Activated T-helper 9 cell treated with anti-CD3 and anti-CD28 coated beads, Interleukin-2, amount 50 U/mL, for 16 hours (primary cell): ENCODE measurements around the gene LANCL1.
"Not testable (repeated sequence)": the region's sequence is repeated elsewhere in the genome, so short reads cannot be mapped to it uniquely, and the experiment has no call there.

Source experiments
- DNase-seq: peaks from one replicate; pipeline ENCODE4 v3.0.0-alpha.2; 2020; ENCODE audit warnings: low read depth

Gene LANCL1

DNA sequence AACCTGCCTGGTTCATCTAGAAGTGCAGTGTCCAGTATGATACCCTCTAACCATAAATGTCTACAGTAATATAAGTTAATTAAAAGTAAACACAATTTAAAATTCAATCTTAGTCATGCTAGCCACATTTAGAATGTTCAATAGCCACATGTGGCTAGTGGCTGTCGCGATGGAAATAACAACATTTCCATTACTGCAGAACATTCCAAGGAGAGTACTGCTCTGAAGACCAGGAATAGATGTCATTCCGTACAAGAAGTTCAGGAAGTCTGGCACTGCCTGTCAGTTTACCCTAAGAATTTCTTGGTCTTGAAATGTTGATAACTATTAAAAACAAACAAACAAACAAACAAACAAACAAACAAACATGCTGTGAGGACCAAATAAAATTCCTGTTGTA, 17.2 kb downstream of the LANCL1 start:
- DNase-seq: no peak

DNA sequence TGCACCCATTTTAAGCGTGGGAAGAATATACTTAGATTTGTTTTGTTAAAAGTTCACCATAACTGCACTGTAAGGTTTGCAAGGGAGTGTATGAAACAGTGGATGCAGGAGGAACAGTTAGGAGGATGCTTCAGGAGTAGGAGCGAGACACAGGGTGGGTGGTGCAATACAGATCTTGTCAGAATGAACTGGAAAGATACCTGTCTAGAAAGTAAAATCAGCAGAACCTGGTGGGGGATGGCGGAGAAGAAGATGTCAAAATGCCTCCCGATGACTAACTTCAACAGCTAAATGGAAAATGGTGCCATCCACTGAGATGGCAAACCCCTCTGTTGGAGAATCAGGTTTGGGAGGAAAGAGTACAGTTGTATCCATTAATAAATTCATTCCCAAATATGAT, 18.2 kb downstream of the LANCL1 start:
- no peak for DNase-seq

DNA sequence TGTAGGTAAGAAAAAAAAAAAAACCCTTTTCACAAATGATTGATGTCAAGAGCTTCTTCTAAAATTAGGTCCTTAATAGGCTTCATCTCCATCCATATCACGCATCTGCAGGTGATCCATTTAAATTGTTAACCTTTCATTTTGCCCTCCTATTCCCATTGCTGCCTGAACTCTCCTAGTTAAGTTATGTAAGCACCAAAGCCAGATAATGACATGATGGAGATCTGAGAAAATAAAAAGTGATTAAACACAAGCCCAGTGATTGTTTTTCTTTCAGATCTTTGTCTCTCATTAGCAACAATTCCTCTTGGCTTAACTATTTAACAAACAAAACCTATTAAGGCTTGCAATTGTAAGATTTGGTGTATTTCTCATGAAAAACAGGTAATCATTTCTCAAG, 20.0 kb downstream of the LANCL1 start:
- no peak for DNase-seq

DNA sequence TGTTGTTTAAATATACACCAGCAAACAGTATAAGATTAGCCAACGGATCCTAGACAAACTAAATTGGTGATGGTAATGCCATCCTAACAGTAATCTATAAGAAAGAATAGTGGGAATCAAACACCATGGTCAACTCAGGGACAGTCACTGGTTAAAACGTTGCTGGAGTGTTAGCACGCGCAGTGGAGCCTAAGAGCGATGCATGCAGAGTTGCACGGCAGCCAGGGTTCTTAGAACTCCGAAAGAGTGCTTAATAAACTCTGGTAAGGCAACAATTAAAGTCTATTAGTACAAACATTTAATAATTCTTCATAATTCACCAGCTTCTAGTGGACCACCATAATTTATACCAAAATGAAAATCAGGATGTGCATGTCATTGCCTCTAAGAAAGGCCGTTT, 22.2 kb downstream of the LANCL1 start:
- DNase-seq: no peak

DNA sequence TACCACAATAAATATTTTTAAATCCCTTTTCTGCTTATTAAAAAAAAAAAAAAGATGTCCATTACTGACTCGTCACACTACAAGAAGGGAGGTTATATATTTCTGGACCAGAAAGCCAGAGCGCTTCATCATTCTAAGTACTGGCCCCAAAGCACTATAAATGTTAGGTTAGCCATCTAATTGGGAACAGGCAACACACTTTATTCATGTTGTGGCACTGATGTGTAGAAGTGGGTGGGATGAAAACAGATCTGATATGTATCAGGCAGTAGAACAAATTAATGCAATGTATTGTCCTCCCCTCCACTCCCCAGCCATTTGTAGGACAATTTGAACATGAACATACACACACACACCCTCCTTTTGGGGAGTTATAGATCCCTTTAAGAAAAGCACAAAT, 24.4 kb downstream of the LANCL1 start:
- DNase-seq: no peak

DNA sequence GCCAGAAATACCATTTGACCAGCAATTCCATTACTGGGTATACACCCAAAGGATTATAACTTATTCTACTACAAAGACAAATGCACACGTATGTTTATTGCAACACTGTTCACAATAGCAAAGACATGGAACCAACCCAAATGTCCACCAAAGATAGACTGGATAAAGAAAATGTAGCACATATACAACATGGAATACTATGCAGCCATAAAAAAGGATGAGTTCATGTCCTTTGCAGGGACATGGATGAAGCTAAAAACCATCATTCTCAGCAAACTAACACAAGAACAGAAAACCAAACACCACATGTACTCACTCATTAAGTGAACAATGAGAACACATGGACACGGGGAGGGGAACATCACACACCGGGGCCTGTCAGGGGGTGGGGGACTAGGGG, 25.6 kb downstream of the LANCL1 start:
- DNase-seq: not testable (repeated sequence)

DNA sequence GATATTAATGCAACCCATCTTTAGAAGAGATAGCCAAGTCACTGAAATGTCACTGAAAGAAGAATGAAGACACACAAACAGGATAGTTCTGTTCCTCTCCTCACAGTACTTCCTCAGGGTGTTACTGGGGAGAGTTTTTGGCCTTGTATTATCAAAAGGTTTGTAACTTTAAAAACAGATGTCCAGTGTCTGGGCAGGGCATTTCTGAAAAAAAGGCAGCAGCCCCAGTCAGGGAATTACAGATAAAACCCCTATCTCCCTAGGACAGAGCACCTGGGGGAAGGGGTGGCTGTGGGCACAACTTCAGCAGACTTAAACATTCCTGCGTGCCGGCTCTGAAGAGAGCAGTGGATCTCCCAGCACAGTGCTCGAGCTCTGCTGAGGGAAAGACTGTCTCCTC, 30.8 kb downstream of the LANCL1 start:
- no peak for DNase-seq

DNA sequence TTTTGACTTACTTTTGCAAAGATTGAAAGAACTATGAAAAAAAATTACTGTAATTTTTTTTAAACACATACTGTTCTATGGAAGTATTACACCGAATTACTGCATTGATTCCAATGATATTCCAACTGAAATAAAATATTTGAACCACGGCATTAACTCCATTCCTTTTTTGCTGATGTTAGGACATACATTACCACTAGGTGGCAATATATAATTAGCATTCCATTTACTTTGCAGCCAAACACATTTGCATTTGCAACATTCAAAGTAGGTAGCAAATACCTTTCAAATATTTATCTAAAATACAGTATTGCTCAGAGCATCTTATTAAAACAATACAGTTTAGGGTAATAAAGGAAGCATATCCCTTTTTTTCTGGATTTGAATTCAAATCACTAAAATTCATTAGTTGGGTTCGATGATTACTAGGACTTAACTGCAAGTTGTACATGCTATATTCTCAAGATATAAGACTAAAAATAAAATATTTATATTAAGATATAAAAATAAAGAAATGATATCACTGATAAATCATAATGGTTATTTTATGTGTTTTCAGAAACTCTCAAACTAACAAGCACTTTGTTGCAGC, 31.3 kb downstream of the LANCL1 start:
- DNase-seq: no peak

DNA sequence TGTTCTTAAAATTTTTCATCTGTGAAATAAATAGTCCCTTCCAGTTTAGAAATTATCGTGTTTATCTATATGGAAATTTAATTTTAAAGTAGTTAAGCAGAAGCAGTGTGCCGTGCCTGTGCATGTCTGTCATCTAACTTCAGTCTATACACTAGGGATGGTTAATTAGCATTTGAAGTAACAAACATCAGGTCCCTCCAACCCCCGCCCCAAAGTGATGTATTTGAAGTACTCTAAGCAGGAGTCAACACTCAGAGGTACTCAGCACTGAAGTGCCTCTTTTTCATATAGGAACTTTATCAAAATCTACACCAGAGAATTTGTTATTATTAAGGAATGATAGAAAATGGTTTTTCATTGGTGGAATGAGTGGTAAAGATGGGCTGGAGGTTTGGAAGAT, 33.0 kb downstream of the LANCL1 start:
- DNase-seq: no peak

DNA sequence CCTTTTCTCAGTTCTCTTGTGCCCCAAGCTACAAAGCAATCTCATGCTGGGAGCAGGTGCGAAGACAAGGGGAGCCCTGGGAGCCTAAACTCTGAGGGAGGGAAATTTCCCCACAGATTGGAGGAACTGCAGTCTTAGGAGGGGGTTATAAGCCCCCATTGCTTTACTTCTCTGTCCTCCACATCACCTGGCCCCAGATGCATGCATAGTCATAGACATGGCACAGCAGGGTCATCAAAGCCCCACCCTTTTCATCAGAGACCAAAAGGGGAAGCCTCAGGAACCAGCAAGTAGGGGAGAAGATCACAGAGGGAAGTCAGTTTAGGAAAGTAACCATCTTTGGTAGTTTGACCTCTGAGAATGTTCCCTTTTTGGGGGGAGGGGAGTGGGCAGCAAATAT, 33.7 kb downstream of the LANCL1 start:
- DNase-seq: no peak

DNA sequence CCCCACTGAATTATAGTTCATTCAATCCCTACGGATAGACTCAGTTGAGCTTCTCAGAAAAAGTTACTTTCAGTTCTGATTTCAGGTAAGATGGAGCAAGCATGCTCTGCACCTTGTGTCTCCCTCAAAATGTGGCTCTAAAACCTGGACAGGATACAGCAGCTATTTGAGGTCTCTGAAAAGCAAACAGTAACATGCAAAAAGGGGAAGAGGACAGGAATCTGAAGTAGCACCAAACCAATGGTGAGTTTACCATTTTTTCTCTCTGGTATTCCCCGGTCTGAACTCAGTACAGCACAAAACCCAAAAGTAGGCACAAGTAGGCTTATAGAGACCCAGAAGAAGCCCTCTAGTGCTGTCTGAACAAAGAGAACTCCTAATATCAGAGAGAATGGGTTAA, 34.1 kb downstream of the LANCL1 start:
- no peak for DNase-seq

DNA sequence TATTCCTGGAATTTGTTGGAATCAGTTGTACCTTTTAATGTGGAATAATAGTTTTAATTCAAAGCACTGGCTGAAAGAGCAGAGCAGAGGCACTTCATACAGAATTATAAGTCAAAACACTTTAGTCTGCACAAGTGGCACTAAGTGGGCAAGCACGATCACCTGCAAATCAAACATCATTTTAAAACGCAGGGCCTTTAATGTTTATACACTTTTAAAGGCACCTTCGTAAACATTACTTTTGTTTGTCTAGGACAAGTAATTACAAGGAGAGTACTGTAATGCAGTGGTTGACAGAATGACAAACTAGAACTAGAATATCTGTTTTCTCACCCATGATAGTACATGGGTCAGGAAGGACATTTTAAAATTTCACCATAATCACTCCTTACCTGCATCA, 36.4 kb downstream of the LANCL1 start:
- no peak for DNase-seq

DNA sequence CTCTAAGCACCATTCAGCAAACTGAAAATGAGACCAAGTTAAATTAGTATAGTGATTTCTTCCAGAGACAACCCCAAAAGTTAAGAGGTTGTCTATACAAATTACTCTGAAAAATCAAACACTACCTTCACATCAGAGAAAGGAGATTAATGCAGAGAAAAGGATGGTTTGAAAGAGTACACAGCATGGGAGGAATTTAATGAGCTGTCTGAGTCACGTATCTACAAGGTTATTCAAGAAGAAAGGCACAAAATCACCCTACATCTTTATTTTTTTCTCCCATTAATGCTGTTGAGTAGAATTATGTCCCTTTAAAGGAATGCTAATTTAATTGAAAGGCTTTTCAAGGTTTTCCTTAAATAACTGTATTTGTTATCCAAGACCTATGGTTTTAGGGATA, 41.1 kb downstream of the LANCL1 start:
- no peak for DNase-seq

DNA sequence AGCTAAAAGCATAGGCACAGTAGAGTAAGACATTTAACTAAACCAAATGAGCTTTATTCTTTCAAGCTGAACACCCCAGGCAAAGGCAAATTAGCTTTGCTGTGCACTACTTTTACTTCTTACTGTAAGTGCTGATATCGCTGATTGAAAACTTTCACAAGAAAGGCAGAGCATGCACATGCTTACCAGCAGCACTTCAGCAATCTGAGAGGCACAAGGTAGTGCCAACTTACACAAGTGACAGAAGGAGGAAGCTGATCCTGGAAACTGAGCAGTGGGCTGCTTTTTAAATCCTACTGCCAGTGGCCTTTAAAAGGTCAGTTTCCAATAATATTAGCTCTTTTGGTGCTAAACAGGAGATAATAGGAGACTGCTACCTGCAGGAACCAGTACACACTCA, 43.9 kb downstream of the LANCL1 start:
- DNase-seq: no peak

DNA sequence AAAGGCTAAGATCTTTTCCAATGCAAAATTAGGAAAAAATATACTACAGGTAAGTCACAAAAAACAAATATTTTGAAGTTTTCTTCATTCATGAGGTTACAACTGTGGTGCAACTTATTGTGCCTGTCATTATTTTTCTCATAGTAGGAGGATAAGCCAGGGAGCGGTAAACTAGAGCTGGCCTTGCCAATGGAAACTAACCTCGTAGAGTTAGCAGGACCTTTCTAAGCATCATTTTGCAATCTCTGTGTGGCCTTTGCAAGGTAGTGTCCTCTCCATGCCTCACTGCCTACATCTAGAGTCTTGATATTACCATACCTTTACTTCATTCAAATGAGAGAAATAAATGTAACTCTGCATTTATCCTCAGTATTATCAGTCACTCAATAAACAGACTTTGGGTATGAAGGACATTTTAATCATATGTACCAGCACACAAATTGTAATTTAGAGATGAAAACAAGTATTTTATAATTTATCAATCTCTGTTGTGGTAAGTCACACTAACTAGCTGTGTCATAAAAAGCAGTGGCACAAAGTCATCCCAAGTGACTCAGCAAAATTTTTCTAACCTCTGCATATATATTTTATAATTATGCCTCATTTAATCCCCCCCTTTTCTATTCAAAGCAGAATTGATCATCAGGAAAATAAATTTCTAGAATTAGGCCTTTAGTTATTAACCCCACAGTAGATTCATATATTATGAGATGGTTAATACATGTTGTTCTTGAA, 47.0 kb downstream of the LANCL1 start:
- no peak for DNase-seq

DNA sequence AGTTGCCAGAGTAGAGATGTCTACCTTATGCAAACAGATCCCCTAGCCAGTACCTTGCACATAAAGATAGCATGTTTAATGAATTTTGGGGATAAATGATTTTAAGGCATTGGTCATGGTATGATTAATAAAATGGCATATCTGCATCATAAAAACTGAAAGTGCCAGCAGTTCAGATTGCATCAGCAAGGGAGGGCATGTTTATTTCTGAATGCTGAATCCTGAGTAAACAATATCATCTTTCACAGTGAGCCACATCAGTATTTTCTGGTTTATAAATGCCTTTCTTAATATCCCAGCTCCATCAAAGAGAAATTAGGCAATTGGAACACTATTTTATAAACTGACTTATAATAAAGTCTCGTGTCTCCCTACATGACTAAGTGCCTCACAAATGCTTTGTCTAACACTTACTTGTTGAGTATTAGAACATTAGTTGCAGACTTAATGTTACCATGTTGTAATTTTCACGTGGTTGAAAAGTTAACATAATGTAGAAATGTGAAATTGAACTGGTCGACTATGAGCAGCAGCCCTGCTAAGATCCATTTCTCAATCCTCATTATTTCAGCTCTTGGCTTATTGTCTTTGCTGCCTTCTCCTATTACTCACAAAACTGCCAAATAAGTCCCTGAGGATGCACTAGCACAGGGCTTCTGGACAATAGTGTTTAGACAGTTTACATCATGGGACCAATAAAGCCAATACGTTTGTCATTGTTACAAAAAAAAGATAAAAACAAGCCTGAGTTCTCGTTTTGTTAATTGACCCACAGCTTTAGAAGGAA, 48.0 kb downstream of the LANCL1 start:
- no peak for DNase-seq

DNA sequence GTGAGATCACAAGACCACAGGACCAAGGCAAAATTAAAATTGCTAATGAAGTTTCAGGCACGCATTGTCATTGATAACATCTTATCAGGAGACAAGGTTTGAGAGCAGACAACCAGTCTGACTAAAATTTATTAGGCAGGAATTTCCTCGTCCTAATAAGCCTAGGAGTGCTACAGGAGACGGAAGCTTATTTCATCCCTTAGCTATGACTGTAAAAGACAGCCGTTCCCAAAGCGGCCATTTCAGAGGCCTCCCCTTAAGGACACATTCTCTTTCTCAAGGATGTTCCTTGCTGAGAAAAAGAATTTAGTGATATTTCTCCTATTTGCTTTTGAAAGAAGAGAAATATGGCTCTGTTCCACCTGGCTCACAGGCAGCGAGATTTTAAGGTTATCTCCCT, 49.2 kb downstream of the LANCL1 start:
- not testable (repeated sequence) for DNase-seq

DNA sequence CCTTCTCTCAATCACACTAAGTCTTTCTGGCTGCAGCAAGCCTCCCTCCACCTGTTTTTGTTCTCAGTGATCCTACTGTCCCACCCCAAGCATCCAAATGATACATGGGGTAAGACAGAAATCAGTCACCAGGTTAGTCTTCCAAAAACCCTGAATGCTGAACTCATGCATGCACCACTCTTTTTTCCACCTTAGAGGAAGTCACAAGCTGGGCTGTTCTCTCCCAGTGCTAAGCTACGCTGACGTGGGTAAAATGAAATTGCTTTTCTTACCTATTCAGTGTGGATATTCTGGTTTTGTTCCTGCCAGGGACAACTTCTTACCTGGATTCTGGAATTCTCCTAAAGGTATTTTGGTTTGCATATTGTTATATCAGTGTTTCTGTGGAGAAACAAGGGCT, 54.2 kb downstream of the LANCL1 start:
- no peak for DNase-seq

DNA sequence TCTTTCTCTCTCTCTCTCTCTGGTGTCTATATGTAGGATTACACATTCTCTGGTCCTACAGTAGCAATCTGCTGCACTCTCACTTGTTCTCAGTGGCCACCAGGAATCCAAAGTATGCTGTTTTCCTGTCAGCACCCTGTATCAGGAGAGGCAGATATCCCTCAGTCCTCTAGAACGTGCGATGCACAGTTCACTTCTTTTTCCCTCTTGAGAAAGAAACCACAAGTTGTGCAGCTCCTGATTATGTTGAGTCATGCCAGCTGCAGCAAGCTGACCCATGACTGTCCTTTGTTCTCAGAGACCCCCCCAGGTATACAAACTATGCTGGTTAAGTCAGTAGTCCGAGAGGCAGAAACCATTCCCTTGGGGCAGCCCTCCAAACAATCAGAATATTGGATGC, 54.6 kb downstream of the LANCL1 start:
- DNase-seq: no peak

DNA sequence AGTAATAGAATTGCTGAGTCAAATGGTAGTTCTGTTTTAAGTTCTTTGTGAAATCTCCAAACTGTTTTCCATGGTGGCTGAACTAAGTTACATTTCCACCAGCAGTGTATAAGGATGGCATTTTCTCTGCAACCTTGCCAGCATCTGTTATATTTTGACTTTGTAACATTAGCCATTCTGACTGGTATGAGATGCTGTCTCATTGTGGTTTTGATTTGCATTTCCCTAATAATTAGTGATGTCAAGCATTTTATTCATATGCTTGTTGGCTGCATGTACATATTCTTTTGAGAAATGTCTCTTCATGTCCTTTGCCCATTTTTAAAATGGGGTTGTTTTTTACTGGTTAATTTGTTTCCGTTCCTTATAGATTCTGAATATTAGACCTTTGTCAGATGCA, 63.9 kb downstream of the LANCL1 start:
- no peak for DNase-seq

DNA sequence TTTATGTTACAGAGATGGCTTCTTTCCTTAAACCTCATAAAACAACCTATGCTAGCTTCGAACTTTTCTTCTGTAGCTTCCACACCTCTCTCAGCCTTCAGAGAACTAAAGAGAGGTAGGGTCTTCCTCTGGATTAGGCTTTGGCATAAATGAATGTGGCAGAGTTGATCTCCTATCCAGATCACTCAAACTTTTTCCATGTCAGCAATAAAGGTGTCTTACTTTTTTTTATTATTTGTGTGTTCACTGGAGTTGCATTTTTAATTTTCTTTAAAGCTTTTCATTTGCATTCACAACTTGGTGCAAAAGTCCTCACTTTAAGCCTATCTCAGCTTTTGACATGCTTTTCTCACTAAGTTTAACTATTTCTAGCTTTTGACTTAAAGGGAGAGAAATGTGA, 66.0 kb downstream of the LANCL1 start:
- DNase-seq: no peak

DNA sequence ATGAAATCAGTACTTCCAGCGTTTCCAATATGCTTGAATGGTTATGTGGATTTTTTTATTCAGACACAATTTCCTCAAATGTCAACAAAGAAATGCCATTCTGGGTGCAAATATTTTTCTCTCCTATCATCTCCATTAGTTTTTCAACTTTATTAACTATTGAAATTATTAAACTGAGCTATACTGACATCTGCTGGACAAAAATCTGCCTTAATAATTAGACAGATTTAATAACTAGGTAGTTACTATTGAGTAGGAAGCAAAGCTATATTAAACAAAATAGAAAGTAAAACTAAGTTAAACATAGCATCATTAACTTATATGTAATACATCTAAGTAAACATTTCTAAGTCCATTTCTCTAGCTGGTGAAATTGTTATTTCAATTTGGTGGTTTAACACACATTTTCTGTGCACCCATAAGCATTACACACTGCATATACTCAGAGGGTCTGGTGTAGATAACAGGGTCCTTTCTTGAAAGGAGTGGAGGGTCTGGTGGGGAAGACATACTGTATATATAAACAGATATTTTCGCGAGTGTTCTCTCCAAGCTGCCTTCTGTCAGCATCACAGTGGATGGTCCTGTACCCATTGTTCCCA, 77.0 kb downstream of the LANCL1 start:
- DNase-seq: no peak

DNA sequence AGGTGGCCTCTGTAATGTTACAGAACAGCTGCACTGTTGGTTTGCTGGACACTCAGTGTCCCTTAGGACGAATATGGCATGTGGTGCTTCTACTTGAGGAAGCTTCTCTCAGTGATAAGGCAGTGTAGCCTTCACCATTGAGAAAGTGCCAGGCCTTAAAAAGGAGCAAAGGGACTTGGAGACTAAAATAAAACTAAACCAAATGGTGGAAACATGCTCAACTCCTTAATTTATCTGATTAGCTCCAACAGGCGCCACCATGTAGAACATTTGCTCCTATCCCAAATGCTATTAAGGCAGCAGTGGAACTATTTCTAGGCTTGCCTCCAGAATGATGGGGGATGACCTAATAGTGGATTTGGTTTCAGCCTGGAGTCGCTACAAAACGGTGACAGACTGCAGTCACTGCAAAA, 84.1 kb downstream of the LANCL1 start:
- no peak for DNase-seq
